Measurements from ENCODE around the gene LRCH1.

GRCh38 chr13:46551410-46552302, 1.3 kb upstream of the LRCH1 start:
- TF ChIP-seq PBX3 (IDR thresholded peaks at IDR 0.05; ENCODE audit: insufficient replicate concordance, low read depth, low read length) (no peak), SMC3 (IDR thresholded peaks at IDR 0.05; ENCODE audit: borderline replicate concordance, low read length) (peak; percentile 90), POLR2A (IDR thresholded peaks at IDR 0.05; ENCODE audit: low read depth, low read length) (no peak), CTCF (IDR thresholded peaks at IDR 0.05 in 2 of 3, conservative IDR thresholded peaks at IDR 0.05 in 1 of 3; ENCODE audit: control insufficient read depth in 2 of 3, extremely low read depth in 1 of 3, insufficient read depth in 1 of 3, low read depth in 3 of 3, low read length in 3 of 3) (peak; percentile 75 to 92 (median 82)), ZBTB4 (CRISPR knock-in tag; IDR thresholded peaks at IDR 0.05) (no peak), HCFC1 (IDR thresholded peaks at IDR 0.05; ENCODE audit: low read length) (no peak), PAX5 (IDR thresholded peaks at IDR 0.05; ENCODE audit: borderline replicate concordance, low read depth, low read length) (no peak), NR2C2 (IDR thresholded peaks at IDR 0.05; ENCODE audit: borderline replicate concordance, control insufficient read depth, insufficient read length, low read depth) (no peak), ASH2L (IDR thresholded peaks at IDR 0.05; ENCODE audit: borderline replicate concordance, low read depth) (no peak), POLR2AphosphoS5 (IDR thresholded peaks at IDR 0.05; ENCODE audit: low read length) (no peak), BRCA1 (IDR thresholded peaks at IDR 0.05; ENCODE audit: low read depth, low read length) (no peak)
- TF ChIP-seq, protein P1, sequence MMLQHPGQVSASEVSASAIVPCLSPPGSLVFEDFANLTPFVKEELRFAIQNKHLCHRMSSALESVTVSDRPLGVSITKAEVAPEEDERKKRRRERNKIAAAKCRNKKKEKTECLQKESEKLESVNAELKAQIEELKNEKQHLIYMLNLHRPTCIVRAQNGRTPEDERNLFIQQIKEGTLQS (IDR thresholded peaks at IDR 0.05; ENCODE audit: borderline replicate concordance, extremely low read depth, low read depth, low read length): no peak
- TF ChIP-seq, protein P2, sequence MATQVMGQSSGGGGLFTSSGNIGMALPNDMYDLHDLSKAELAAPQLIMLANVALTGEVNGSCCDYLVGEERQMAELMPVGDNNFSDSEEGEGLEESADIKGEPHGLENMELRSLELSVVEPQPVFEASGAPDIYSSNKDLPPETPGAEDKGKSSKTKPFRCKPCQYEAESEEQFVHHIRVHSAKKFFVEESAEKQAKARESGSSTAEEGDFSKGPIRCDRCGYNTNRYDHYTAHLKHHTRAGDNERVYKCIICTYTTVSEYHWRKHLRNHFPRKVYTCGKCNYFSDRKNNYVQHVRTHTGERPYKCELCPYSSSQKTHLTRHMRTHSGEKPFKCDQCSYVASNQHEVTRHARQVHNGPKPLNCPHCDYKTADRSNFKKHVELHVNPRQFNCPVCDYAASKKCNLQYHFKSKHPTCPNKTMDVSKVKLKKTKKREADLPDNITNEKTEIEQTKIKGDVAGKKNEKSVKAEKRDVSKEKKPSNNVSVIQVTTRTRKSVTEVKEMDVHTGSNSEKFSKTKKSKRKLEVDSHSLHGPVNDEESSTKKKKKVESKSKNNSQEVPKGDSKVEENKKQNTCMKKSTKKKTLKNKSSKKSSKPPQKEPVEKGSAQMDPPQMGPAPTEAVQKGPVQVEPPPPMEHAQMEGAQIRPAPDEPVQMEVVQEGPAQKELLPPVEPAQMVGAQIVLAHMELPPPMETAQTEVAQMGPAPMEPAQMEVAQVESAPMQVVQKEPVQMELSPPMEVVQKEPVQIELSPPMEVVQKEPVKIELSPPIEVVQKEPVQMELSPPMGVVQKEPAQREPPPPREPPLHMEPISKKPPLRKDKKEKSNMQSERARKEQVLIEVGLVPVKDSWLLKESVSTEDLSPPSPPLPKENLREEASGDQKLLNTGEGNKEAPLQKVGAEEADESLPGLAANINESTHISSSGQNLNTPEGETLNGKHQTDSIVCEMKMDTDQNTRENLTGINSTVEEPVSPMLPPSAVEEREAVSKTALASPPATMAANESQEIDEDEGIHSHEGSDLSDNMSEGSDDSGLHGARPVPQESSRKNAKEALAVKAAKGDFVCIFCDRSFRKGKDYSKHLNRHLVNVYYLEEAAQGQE (IDR thresholded peaks at IDR 0.05; ENCODE audit: low read depth, low read length): no peak

Measured in GM12878 (cell line).